Urinary bladder (tissue), 4 donors: ENCODE measurements around the gene SLC30A7. TPM values are rescaled to one million over a fixed set of nuclear protein-coding genes. Genes with fewer than 3 reads are reported as not detected.
"Not testable (repeated sequence)": the region's sequence is repeated elsewhere in the genome, so short reads cannot be mapped to it uniquely, and the experiment has no call there.

Source experiments
- DNase-seq: peaks from one replicate; pipeline ENCODE4 v3.0.0-alpha.2; 2015; ENCODE audit errors: extremely low spot score
- H3K27ac ChIP-seq: one replicate; pipeline ENCODE4 v1.5.1; 2013; ENCODE audit warnings: low read depth, mild to moderate bottlenecking, moderate library complexity
- H3K36me3 ChIP-seq: one replicate; pipeline ENCODE4 v1.6.1; 2013; ENCODE audit warnings: mild to moderate bottlenecking, moderate library complexity; ENCODE audit not compliant: insufficient read depth
- H3K4me1 ChIP-seq: one replicate; pipeline ENCODE4 v1.6.1; 2013; ENCODE audit warnings: mild to moderate bottlenecking, moderate library complexity; ENCODE audit not compliant: insufficient read depth
- H3K4me3 ChIP-seq: one replicate; pipeline ENCODE4 v1.5.1; 2013; ENCODE audit warnings: low read depth, low read length
- WGBS: extraction: QIAGEN DNeasy Blood & Tissue Kit; methylation state at CpG from one replicate; pipeline ENCODE4 v1.1.7; 2013; 5-methylcytosine and 5-hydroxymethylcytosine counted together
- polyA plus RNA-seq: library from polyadenylated mRNA; stranded (reverse); fragments of 200-250 nt; gene quantifications from one replicate; pipeline ENCODE4 v1.2.3, GENCODE V29; 2013
- total RNA-seq: library from RNA; depleted of rRNA; stranded (reverse); fragments of >200 nt; gene quantifications from one replicate; pipeline ENCODE4 v1.2.3, GENCODE V29; 2014
- donor health status: healthy with polysubstance abuse.
- donor health status: healthy.

Gene SLC30A7
- total and polyA plus RNA-seq, 2 donors, result 4.0 to 50.2 TPM

GRCh38 chr1:100952970-100953369 is 57.1 kb downstream of the SLC30A7 start:
- not testable (repeated sequence) for H3K4me1 ChIP-seq, H3K36me3 ChIP-seq, H3K4me3 ChIP-seq, DNase-seq, H3K27ac ChIP-seq
- 86% methylated on average over 1 of the region's 1 CpG for WGBS

DNA sequence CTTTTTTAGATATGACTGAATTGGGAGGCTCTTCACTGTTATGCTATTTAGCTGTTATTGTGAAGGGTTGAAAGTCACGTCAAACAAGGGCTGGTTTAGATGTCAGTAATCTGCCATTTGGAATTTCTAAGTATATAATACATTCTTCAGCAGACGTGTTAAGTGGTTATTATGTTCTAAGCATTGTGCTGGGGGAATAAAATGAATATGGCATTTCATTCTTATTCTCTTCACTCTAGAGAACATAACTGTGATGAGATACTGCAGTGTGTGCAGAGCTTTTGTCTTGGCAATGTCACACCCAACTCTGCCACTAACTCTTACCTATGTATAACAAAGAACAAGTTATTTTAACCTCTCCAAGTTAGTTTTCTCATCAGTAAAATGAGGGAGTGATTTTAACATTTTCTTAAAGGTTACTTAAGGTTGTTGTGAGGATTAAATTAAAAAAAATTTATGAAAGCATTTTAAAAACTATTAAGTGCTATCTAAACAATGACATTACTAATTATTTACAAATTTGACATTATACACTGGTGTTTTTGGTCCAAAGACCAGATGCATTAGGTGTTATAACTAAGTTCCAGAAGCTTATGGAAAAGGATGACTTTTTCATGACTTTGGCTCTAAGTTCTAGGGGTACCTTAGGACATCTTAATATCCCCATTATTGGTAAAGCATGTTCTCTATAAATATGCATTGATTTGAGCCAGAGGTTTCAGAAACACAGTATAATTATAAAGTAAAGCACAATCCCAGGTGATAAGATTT is 58.3 kb downstream of the SLC30A7 start:
- Histone ChIP-seq H3K4me3 (no peak overlapping the region), H3K27ac (peak overlapping the region; percentile 2), H3K36me3 (no peaks in the 10 kb centered on the region), H3K4me1 (no peaks in the 10 kb centered on the region)
- WGBS, result 82% methylated on average over 2 of the region's 2 CpGs
- DNase-seq, result no peak

DNA sequence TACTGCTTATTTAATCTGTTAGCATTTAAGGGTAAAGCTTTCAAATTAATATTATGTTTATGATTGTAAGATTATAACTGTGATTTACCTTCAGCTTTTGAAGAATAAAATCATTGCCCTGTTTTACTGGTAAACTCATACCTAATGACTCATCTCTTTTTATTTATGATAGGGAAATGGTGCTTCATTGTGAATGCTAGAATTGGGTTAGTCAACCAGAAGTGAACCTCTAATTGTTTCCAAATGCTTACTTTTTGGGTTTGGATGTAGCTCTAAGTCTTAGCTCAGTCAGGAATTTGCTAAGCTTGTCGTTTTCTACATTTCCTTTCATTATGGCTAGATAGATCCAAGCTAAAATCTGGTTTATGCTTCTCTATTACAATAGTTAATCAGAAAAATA is 59.4 kb downstream of the SLC30A7 start:
- H3K27ac ChIP-seq, result no peak overlapping the region
- 36% methylated on average over 1 of the region's 1 CpG for WGBS
- no peak for DNase-seq
- H3K4me1 ChIP-seq, result no peaks in the 10 kb centered on the region
- H3K36me3 ChIP-seq, result no peaks in the 10 kb centered on the region
- no peak overlapping the region for H3K4me3 ChIP-seq

DNA sequence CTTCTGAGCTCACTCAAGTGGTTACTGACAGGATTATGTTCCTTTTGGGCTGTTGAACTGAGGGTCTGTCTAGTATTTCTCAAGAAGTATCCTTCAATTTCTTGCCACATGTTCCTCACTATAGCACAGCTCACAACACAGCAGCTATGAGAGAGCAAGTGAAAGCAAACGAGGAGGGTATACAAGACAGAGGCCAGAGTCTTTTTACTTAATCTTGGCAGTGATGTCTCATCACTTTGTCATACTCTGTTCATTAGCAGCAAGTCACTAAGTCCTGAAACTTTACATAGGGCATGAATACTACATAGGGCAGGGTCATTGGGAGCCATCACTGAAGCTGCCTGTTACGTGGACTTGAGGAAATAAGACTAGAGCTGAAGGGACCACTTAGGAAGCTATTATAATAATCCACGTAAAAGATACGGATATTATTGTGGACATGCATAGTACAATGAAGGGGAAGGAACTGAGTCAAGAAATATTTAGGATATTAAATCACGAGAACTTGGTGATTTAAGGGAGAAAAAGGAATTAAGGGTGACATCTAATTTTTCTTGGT is 63.7 kb downstream of the SLC30A7 start:
- WGBS, result 89% methylated on average over 5 of the region's 5 CpGs

DNA sequence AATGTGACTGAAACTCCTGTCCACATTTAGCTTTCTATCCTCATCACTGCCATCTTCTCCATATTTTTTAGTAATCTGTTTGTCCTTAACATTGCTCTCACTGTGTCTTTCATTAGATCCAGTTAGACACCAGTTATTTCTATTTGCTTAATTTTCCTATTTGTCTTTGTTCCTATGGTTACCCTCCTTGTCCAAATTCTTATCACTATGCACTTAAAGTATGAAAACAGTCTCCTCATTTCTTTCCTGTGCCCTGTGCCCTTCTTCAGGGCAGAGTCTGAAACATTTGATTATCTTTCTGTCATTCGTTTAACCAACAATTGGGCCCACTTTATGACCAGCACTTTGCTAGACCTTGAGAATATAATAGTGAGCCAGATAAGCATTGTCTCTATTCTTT is 64.2 kb downstream of the SLC30A7 start:
- H3K4me3 ChIP-seq, result no peak overlapping the region
- no peaks in the 10 kb centered on the region for H3K36me3 ChIP-seq
- H3K4me1 ChIP-seq, result no peaks in the 10 kb centered on the region
- DNase-seq, result no peak
- WGBS, result 77% methylated on average over 1 of the region's 1 CpG
- no peak overlapping the region for H3K27ac ChIP-seq

More for the DNA sequence above, 63.7 kb downstream of the SLC30A7 start:
- no peaks in the 10 kb centered on the region for H3K36me3 ChIP-seq
- no peak overlapping the region for H3K27ac ChIP-seq
- no peaks in the 10 kb centered on the region for H3K4me1 ChIP-seq
- H3K4me3 ChIP-seq, result no peak overlapping the region
- DNase-seq, result no peak

DNA sequence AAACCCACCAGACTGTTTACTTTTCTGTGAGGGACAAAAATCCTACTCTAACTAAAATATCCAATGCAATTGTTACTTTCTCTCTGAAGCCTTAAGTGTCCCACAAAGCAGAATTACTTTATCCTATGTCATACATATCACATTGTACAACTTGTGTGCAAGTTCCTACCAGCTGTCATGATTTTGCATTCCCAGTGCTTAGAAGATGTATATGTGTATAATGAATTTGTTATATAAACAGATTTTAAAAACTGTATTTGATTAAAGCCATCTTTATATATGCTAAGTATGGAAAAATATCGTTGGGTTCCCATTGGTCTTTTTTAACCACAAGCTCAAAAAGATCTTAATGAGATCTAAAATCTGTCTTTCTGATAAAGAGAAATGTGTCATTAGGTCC is 72.7 kb downstream of the SLC30A7 start:
- no peak for DNase-seq
- peaks cover 3% of the 10 kb centered on the region for H3K36me3 ChIP-seq
- 49% methylated on average over 1 of the region's 1 CpG for WGBS
- H3K27ac ChIP-seq, result no peak overlapping the region
- H3K4me1 ChIP-seq, result no peaks in the 10 kb centered on the region
- H3K4me3 ChIP-seq, result no peak overlapping the region

DNA sequence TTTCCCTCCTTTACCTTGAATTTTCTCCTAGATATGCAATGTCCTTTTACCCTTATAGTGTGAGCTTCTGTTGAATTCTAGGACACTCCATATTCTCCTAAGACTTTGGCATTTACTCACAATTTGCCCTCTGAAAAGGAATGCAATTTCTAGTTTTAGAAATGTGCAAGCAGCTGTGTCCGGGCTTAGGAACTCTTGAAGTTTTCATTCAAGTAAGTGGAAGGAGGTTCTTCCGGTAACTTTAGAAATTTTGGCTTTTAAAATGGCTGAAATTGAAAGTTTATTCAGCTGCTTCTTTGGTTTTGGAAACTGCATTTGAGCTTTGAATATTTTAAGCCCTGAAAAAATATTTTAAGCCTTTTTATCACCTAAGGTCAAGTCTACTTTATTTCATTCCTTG is 73.4 kb downstream of the SLC30A7 start:
- Histone ChIP-seq H3K27ac (no peak overlapping the region), H3K36me3 (peaks cover 3% of the 10 kb centered on the region), H3K4me1 (no peaks in the 10 kb centered on the region), H3K4me3 (no peak overlapping the region)
- WGBS, result 90% methylated on average over 2 of the region's 2 CpGs
- no peak for DNase-seq

GRCh38 chr1:100971021-100971420 is 75.1 kb downstream of the SLC30A7 start:
- no peak for DNase-seq
- WGBS, result 95% methylated on average over 1 of the region's 1 CpG
- no peaks in the 10 kb centered on the region for H3K4me1 ChIP-seq
- H3K27ac ChIP-seq, result no peak overlapping the region
- no peak overlapping the region for H3K4me3 ChIP-seq
- peaks cover under 1% of the 10 kb centered on the region for H3K36me3 ChIP-seq

DNA sequence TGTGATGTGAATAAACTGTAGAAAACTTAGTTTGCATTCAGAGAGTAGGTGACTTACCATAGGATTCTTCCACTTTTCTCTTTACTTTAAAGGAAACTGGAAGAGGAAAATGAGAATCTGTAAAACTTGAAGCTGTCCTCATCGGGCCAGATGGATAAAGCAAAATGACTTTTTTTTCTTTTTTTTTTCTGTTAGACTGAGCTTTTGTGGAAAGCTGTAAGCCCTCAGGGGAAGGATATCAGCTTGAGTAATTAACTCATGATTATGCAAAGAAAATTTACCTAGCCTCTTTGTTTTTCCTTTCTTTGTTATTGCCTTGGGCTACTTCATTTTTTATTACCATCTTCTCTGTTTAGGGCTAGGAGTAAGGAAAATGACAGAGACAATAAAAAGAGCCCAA is 76.3 kb downstream of the SLC30A7 start:
- 64% methylated on average over 1 of the region's 1 CpG for WGBS
- no peak for DNase-seq
- H3K4me3 ChIP-seq, result no peak overlapping the region
- no peaks in the 10 kb centered on the region for H3K4me1 ChIP-seq
- no peak overlapping the region for H3K27ac ChIP-seq
- no peaks in the 10 kb centered on the region for H3K36me3 ChIP-seq

GRCh38 chr1:100976936-100977335 is 81.0 kb downstream of the SLC30A7 start:
- 81% methylated on average over 1 of the region's 1 CpG for WGBS
- Histone ChIP-seq H3K4me3 (no peak overlapping the region), H3K4me1 (no peaks in the 10 kb centered on the region), H3K36me3 (no peaks in the 10 kb centered on the region), H3K27ac (no peak overlapping the region)
- no peak for DNase-seq

GRCh38 chr1:100979631-100980030 is 83.7 kb downstream of the SLC30A7 start:
- H3K27ac ChIP-seq, result no peak overlapping the region
- DNase-seq, result no peak
- no peaks in the 10 kb centered on the region for H3K36me3 ChIP-seq
- WGBS, result 90% methylated on average over 2 of the region's 2 CpGs
- H3K4me1 ChIP-seq, result no peaks in the 10 kb centered on the region
- H3K4me3 ChIP-seq, result no peak overlapping the region

DNA sequence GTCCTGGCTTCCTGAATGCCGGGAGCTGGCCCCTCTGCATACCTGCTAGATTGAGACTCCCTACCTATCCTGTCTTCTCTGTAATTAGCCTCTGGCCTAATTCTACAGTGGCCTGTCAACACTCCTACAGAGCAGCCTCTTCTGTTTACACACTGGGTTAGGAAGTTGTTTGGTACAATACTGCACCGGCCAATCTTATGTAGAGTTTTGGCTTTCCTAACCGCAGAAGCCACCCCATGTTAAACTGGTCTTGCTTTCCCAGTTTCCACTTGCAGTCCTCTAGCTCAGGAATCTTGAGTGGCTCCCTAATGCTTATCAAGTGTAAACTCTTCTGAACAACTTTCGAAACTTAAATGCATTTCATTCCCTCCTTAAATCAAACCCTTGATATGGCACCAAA is 86.9 kb downstream of the SLC30A7 start:
- 95% methylated on average over 4 of the region's 4 CpGs for WGBS
- Histone ChIP-seq H3K27ac (no peak overlapping the region), H3K36me3 (no peaks in the 10 kb centered on the region), H3K4me1 (no peaks in the 10 kb centered on the region), H3K4me3 (no peak overlapping the region)
- no peak for DNase-seq

DNA sequence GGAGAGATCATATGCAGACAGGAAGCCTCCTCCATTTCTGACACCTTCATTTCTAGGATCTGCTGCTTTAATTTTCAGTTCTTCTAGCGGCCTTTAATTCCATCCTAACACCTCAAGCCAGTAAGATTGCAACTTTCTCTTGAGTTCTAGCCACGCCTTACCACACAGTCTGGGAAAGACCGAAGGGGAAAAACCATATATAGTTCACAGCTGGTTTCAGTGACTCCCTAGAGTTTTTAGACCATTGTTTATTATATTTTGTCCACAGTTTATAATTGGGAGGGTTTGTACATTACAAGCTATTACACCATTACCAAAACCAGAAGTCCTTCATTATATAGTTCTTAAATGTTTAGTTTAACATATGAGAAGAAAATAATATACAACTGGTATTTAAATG is 92.2 kb downstream of the SLC30A7 start:
- DNase-seq, result no peak
- Histone ChIP-seq H3K4me3 (no peak overlapping the region), H3K4me1 (no peaks in the 10 kb centered on the region), H3K36me3 (no peaks in the 10 kb centered on the region), H3K27ac (no peak overlapping the region)
- 68% methylated on average over 3 of the region's 3 CpGs for WGBS

DNA sequence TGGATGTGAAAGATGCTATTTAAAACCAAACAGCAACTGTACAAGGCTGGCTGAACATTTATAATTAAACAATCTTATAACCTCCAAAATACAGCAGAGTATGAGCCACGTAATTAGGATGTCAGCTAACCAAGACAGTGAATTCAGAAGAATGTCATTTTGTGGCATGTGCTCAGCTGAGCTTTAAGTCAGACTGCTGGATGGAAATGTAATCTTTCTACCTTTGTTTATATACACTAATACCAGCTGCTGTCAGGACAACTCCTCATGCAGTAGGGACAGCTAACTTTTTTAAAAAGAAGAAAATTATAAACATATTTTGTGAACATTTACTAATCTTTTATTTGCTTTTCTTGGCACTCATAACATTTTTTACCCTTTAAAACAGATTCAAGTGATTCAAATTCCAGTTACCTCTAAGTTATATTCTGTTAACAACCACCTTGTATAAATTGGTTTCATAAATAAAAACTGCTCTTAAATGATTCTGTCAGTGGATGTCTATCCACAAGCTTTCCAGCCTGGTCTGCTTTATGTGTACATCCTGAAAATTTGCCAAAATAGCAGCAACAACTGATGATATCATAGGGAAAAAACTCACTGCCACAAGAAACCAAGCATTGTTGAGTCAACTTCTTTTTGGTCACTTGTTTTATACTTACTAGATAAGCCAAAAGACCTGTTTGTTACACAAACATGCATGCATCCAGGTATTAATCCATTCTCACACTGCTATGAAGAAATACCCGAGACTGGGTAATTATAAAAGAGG is 93.6 kb downstream of the SLC30A7 start:
- WGBS, result 47% methylated on average over 2 of the region's 2 CpGs

More for the DNA sequence above, 93.6 kb downstream of the SLC30A7 start:
- no peak overlapping the region for H3K4me3 ChIP-seq
- no peak for DNase-seq
- no peak overlapping the region for H3K27ac ChIP-seq
- H3K36me3 ChIP-seq, result no peaks in the 10 kb centered on the region
- H3K4me1 ChIP-seq, result no peaks in the 10 kb centered on the region
